Left lung (tissue), 10 donors: ENCODE data around the gene TACC2. TPM values are rescaled to one million over a fixed set of nuclear protein-coding genes. Genes with fewer than 3 reads are reported as not detected.

Experiments used
- ATAC-seq: fragments of 200-7000 bp; cut with Tn5 transposase; one replicate; pipeline ENCODE4 v1.9.1; 2020; ENCODE audit warnings: moderate library complexity
- DNase-seq, 4 donors: peaks; one replicate each; pipeline ENCODE4 v3.0.0-alpha.2; 2013 to 2020
- H3K27ac ChIP-seq, 2 donors: fragments of 200-600 bp; sonication (generic) in 1 of 2; one replicate each; pipeline versions ENCODE4 v1.5.0 to v1.8.0; 2020 to 2021
- H3K27me3 ChIP-seq, 2 donors: fragments of 200-600 bp; sonication (generic) in 1 of 2; one replicate each; pipeline versions ENCODE4 v1.5.0 to v1.8.0; 2020 to 2021
- H3K36me3 ChIP-seq, 2 donors: fragments of 200-600 bp; sonication (generic) in 1 of 2; one replicate each; pipeline versions ENCODE4 v1.5.0 to v1.8.0; 2020 to 2021
- H3K4me1 ChIP-seq, 2 donors: fragments of 200-600 bp; one replicate each; pipeline ENCODE4 v1.8.0; 2021
- H3K4me3 ChIP-seq, 2 donors: fragments of 200-600 bp; sonication (generic) in 1 of 2; one replicate each; pipeline versions ENCODE4 v1.5.0 to v1.8.0; 2020 to 2021; ENCODE audit warnings: mild to moderate bottlenecking in 1 of 2
- H3K9me3 ChIP-seq, 2 donors: fragments of 200-600 bp; sonication (generic) in 1 of 2; one replicate each; pipeline versions ENCODE4 v1.5.0 to v1.8.0; 2020 to 2021
- intact Hi-C, 2 donors: fragments of 100-400 bp; cut with DNase I; formaldehyde crosslinking; loops; one replicate each; pipeline versions ENCODE4 v1.11.2 to v1.14.2; 2022
- polyA plus RNA-seq, 6 donors: library from polyadenylated mRNA; unstranded; fragments of 120-200 nt; gene quantifications; one replicate each; pipeline ENCODE4 v1.2.1, GENCODE V29; 2013; ENCODE audit not compliant: insufficient read length in 6 of 6
- total RNA-seq, 2 donors: library from RNA; stranded (reverse); fragmentation: NEBNext Ultra II Directional; extraction: Animal tissue kit (Norgen Biotek cat#: 25700); gene quantifications; one replicate each; pipeline ENCODE4 v1.2.1, GENCODE V29; 2021
- TF ChIP-seq, protein P1 (sequence below), 2 donors: fragments of 200-600 bp; sonication (generic) in 1 of 2; IDR thresholded peaks; one replicate each; pipeline versions ENCODE4 v1.5.0 to v1.8.0; 2021; ENCODE audit warnings: antibody characterized with exemption in 2 of 2
- donor health status: DM: no; HTN: yes; CAD: no.
- donor health status: DM: no; HTN: no; CAD: no.

Gene TACC2
- total and polyA plus RNA-seq, 8 donors: 21.0 to 193 (median 23.9) TPM

GRCh38 chr10:122227754-122228153, 238.8 kb downstream of the TACC2 start:
- Histone ChIP-seq H3K36me3 (peaks cover 0 to 91% of the 10 kb centered on the region in 2 donors), H3K4me1 (no peaks in the 10 kb centered on the region), H3K27me3 (no peaks in the 10 kb centered on the region), H3K9me3 (no peaks in the 10 kb centered on the region), H3K27ac (no peak overlapping the region), H3K4me3 (no peak overlapping the region)
- ATAC-seq (no peak), DNase-seq (no peak)
- intact Hi-C loops: no loop called here
- TF ChIP-seq, protein P1, sequence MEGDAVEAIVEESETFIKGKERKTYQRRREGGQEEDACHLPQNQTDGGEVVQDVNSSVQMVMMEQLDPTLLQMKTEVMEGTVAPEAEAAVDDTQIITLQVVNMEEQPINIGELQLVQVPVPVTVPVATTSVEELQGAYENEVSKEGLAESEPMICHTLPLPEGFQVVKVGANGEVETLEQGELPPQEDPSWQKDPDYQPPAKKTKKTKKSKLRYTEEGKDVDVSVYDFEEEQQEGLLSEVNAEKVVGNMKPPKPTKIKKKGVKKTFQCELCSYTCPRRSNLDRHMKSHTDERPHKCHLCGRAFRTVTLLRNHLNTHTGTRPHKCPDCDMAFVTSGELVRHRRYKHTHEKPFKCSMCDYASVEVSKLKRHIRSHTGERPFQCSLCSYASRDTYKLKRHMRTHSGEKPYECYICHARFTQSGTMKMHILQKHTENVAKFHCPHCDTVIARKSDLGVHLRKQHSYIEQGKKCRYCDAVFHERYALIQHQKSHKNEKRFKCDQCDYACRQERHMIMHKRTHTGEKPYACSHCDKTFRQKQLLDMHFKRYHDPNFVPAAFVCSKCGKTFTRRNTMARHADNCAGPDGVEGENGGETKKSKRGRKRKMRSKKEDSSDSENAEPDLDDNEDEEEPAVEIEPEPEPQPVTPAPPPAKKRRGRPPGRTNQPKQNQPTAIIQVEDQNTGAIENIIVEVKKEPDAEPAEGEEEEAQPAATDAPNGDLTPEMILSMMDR (IDR thresholded peaks at IDR 0.05): no peak

GRCh38 chr10:122229666-122230065, 240.7 kb downstream of the TACC2 start:
- no peak overlapping the region for H3K27ac ChIP-seq
- H3K36me3 ChIP-seq: peaks cover 0 to 91% of the 10 kb centered on the region in 2 donors
- H3K27me3 ChIP-seq: no peaks in the 10 kb centered on the region
- no peaks in the 10 kb centered on the region for H3K4me1 ChIP-seq
- TF ChIP-seq, protein P1 (IDR thresholded peaks at IDR 0.05): no peak
- ATAC-seq (no peak), DNase-seq (no peak)
- intact Hi-C loops: no loop called here
- H3K4me3 ChIP-seq: no peak overlapping the region
- no peaks in the 10 kb centered on the region for H3K9me3 ChIP-seq

DNA sequence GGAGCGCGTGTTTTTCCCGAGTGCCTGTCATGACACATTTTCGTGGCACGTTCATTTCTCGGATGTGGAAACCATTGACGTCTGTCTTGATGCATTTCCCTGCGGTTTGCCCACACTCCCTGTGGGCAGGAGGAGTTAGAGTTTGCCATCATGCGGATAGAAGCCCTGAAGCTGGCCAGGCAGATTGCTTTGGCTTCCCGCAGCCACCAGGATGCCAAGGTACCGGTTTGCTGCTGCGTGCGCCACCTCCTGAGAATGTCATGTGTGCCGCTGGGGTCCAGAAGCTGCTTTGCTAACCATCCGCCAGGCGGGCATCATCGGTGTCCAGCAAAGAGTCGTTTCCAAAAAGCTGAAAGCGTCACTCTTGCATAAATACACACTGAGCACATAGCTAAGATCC, 241.3 kb downstream of the TACC2 start:
- H3K27me3 ChIP-seq: no peaks in the 10 kb centered on the region
- H3K4me1 ChIP-seq: no peaks in the 10 kb centered on the region
- no peak overlapping the region for H3K4me3 ChIP-seq
- H3K27ac ChIP-seq: no peak overlapping the region
- H3K9me3 ChIP-seq: no peaks in the 10 kb centered on the region
- peaks cover 0 to 86% of the 10 kb centered on the region in 2 donors for H3K36me3 ChIP-seq
- TF ChIP-seq, protein P1 (IDR thresholded peaks at IDR 0.05): no peak
- DNase-seq: no peak
- no peak for ATAC-seq
- intact Hi-C loops: no loop called here

DNA sequence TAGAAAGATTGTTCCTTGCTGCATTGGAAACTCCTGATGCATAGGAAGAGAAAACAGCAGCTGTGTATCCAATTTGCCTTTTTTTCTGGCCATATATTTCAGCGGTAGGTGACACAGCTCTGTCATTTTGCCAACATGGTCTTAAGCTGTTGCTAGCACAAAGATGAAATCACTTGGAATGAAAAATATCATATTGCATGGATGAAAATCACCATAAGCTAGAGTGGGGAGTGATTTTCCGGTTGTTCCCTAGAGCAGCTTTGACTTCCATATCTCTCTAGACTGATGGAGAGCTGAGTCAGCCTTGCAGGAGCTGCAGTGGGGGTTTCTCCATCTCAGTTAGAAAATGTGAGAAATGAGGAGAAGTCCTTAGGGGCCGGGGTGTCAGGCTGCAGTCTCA, 243.8 kb downstream of the TACC2 start:
- TF ChIP-seq, protein P1 (IDR thresholded peaks at IDR 0.05): no peak
- DNase-seq: peak in 2 of 4 donors; percentile 9 to 50
- intact Hi-C loops: no loop called here
- Histone ChIP-seq H3K4me1 (no peaks in the 10 kb centered on the region), H3K27me3 (no peaks in the 10 kb centered on the region), H3K27ac (no peak overlapping the region), H3K4me3 (no peak overlapping the region), H3K9me3 (no peaks in the 10 kb centered on the region), H3K36me3 (peaks cover 0 to 72% of the 10 kb centered on the region in 2 donors)
- ATAC-seq: peak; percentile 19

DNA sequence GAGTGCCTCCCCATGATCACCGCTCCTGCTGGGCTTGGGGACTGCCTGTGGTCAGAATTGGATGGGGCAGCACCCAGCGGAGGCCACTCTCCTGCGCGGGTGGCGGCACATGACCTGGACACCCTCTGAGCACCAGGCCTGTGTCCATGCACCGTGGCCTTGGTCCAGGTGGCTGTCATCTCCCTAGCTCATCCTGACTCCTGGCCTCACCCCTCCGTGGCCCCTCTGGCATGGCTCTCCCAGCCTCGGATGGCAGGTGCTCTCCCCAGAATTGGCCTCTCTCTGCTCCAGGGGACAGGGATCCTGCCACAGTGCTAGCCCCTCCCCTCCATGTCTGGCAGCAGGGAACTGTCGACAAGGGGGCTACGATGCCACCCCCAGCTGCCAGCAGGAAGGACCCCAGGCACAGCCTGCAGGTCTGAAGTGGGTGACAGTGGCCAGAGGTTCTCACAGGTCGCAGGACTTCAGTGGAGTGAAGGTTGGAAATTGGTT, 244.9 kb downstream of the TACC2 start:
- H3K4me1 ChIP-seq: no peaks in the 10 kb centered on the region
- intact Hi-C loops: no loop called here
- TF ChIP-seq, protein P1 (IDR thresholded peaks at IDR 0.05): no peak
- DNase-seq (no peak), ATAC-seq (peak; percentile 17)
- no peaks in the 10 kb centered on the region for H3K9me3 ChIP-seq
- H3K36me3 ChIP-seq: peaks cover 0 to 72% of the 10 kb centered on the region in 2 donors
- no peaks in the 10 kb centered on the region for H3K27me3 ChIP-seq
- no peak overlapping the region for H3K4me3 ChIP-seq
- no peak overlapping the region for H3K27ac ChIP-seq
